GM19452 (cell line): Measurements from ENCODE around the gene GPR173.

Source experiments
- ATAC-seq: cut with Tn5 transposase; IDR thresholded peaks from one replicate; pipeline ENCODE4 v1.9.1; 2021; ENCODE audit not compliant: unreplicated experiment

GPR173 gene

DNA sequence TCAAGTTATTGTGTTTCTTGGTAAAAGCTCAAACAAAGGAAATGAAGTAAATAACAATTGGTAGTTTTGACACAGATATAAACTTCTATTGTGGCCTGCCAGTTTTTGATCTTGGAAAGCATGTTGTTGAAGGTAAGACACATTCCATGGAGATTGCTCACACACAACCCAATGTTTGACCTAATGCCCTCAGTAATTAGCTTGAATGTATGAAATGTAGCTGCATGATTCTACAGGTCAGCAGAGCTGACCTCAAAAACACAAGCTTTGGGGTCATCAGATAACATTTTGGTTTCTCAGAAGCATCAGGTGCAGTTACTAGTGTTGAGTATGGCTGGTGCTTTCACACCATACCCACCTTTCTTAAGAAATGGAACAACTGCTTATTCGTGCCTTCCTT lies 16.5 kb downstream of the GPR173 start:
- no peak for ATAC-seq

DNA sequence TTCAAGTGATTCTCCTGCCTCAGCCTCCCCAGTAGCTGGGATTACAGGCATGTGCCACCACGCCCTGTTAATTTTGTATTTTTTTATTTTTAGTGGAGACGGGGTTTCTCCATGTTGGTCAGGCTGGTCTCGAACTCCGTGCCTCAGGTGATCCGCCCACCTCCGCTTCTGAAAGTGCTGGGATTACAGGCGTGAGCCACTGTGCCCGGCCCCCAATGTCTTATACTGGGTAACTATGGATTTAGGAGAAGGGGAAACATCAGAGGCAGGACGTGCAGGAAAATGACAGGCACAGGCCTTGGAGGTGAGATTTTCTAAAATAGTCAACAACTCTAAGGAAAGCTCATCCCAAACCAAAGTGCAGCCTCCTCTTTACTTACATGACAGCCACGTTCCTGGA lies 22.5 kb downstream of the GPR173 start:
- ATAC-seq: no peak

DNA sequence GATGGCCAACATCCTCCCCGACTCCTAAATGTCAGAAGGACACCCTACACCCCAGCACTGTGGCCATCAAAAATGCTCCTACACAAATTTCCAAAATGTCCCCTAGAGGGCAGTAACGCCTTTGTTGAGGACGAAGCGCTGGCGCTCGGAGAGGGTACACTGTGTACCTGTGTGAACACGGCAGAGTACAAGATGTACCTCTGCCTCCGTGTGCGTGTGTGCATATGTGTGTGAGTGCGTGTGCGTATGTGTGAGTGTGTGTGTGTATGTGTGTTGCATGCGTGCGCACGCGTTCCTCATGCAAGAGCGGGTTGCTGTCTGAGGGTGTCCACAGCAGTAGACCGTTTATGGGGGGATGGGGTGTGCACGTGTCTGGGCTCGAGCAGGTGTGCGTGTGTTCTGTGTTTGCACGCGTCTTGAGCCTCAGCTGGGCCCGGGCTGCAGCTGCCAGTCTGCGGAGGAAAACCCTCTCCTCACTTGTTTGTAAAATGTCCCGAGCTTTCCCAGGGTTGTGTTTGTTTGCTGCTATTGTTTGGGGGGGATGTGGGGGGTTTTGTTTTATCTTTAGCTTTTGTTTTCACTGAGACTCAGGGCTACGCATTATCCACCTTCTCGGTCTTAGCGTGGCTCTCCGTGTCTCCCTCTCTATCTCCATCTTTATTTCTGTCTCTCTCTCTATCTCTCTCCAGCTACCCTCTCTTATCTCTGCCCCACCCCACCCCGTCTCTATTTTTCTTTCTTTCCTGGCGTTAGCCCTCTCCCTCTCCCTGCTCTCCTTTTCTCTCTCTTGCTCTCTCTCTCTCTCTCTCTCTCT lies 23.2 kb downstream of the GPR173 start:
- no peak for ATAC-seq

DNA sequence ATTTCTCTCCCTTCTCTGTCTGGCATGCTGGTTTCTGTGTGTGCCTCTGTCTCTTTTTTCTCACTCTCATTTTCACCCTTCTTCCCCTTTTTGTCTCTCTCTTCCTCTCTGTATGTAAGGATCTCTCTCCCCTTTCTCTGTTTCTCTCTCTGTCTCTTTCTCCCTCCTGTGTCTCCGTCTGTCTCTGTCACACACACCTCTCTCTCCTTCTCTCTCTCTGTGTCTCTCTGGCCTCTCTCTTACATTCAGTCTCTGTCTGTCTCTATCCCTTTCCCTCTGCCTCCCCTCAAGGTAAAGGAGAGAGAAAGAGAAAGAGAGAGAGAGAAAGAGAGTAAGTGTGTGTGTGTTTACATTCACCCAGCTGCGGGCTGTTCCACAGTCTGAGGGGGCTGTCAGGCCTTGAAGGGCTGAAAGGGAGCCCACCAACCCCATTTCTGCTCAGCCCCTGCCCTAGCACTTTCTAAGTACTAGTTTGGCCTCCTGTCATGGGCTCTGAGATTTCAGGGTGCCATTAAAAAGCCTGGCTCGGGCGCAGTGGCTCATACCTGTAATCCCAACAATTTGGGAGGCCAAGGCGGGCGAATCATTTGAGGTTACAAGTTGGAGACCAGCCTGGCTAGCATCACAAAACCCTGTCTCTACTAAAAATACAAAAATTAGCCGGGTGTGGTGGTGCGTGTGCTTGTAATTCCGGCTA lies 24.0 kb downstream of the GPR173 start:
- ATAC-seq: no peak

DNA sequence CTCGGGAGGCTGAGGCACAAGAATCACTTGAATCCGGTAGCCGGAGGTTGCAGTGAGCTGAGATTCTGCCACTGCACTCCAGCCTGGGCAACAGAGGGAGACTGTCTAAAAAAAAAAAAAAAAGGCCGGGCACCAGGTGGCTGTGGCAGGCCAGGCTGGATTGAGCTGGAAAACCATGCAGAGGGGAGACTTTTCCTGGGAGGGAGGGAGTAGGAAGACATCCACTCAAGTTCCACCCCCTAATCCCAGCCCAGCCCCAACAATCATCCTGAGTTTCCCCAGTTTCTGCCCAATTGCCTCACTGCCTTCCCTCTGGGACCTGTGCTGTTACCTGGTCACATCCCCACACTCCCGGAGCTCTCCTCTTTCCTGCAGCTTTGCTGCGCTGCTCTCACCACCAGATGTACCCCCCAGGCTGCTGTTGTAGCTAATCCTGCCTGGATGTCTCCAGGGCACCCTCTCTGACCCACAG lies 24.6 kb downstream of the GPR173 start:
- no peak for ATAC-seq

DNA sequence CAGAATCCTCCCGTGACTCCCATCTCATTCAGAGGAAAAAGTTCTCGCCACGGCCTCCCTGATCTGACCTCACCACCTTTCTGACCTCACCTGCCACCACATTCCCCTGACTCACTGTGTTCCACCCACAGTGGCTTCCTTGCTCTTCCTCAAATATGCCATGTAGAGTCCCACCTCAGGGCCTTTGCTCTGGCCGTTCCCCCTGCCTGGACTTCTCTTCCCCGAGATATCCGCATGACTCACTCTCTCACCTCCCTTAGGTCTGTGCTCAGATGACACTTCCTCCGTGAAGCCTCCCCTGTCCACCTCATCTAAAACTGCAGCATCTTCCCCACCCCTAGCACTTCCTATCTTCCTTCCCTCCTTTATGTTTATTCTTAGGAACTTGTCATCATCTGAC lies 26.4 kb downstream of the GPR173 start:
- no peak for ATAC-seq

DNA sequence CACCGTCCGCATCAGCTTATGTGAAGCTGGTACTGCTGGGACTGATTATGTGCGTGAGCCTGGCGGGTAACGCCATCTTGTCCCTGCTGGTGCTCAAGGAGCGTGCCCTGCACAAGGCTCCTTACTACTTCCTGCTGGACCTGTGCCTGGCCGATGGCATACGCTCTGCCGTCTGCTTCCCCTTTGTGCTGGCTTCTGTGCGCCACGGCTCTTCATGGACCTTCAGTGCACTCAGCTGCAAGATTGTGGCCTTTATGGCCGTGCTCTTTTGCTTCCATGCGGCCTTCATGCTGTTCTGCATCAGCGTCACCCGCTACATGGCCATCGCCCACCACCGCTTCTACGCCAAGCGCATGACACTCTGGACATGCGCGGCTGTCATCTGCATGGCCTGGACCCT lies 28.1 kb downstream of the GPR173 start:
- no peak for ATAC-seq

DNA sequence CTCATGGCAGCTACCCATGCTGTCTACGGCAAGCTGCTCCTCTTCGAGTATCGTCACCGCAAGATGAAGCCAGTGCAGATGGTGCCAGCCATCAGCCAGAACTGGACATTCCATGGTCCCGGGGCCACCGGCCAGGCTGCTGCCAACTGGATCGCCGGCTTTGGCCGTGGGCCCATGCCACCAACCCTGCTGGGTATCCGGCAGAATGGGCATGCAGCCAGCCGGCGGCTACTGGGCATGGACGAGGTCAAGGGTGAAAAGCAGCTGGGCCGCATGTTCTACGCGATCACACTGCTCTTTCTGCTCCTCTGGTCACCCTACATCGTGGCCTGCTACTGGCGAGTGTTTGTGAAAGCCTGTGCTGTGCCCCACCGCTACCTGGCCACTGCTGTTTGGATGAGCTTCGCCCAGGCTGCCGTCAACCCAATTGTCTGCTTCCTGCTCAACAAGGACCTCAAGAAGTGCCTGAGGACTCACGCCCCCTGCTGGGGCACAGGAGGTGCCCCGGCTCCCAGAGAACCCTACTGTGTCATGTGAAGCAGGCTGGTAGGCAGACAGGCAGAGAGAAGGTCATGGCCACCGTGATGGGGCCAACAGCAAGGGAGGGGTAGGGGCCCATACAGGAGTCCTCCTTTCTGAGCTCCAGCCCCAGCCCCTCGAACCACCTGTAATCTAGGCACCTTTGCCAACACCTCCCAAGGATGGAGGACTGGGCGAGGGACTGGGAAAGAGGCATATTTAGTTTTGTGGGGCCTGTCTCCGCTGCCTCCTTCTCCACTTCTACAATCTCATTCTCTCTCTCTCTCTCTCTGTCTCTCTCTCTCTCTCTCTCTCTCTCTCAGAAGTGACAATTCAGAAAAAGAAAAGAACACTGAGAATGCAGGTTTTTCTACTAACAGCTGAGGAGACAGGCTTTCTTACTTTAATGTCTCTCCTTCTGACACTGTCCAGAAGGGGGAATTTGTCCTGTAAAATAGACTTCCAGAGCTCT lies 28.9 kb downstream of the GPR173 start:
- no peak for ATAC-seq

DNA sequence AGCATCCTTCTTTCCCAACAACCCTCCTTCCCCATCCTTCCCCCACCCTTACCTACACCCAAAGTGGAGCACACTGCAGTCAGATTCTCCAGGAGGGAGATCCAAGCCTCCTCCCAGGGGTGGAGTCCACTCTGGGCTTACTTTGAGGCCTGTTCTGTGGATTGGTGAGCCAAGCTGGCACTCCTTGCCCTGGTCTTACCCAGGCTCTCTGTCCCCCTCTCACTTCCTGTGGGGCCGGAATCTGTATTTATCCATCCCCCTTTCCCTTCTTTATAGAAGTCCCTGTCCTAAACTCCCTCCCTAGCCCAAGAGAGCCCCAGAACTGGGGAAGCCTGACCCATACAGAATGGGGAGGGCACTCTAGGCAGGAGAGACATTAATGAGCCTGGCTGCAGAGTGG lies 30.4 kb downstream of the GPR173 start:
- no peak for ATAC-seq

DNA sequence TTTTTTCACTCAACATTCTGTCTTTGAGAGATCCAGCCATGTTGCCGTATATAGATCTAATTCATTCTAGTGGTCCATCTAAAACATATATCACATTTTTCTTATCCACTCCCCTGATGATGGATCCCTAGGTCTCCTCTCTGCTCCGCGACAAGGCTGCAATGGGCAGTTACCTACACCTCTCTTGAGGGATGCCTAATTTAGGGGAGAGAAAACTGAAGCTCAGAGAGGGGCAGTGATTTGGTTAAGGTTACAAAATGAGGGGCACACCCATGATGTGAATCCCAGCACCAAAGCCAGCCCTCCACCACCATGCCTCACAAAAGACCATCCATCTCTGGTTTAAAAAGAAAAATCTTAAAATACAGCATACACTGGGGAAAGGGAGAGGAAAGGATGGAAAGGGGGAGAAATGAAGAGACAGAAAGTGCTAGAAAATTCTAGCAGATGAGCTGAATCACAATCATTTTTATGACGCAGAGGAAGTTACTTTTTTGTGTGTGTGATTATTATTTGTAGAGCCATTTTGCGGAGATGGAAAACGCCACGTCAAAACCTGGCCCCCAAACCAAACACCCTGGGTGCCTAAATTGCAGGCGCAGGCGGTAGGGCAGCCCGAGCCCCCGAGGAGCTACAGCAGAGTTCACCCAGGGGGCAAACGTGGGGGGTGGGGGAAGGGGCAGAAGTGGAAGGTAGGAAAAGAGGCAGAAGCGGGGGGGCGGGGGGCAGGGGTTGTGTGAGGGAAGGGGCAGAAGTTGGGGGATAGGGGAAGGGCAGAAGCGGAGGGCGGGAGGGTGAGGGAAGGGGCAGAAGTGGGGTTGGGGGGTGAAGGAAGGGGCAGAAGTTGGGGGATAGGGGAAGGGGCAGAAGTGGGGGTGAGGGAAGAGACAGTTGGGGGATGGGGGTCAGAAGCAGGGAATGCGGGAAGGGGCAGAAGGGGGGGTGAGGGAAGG lies 32.3 kb downstream of the GPR173 start:
- ATAC-seq: no peak

DNA sequence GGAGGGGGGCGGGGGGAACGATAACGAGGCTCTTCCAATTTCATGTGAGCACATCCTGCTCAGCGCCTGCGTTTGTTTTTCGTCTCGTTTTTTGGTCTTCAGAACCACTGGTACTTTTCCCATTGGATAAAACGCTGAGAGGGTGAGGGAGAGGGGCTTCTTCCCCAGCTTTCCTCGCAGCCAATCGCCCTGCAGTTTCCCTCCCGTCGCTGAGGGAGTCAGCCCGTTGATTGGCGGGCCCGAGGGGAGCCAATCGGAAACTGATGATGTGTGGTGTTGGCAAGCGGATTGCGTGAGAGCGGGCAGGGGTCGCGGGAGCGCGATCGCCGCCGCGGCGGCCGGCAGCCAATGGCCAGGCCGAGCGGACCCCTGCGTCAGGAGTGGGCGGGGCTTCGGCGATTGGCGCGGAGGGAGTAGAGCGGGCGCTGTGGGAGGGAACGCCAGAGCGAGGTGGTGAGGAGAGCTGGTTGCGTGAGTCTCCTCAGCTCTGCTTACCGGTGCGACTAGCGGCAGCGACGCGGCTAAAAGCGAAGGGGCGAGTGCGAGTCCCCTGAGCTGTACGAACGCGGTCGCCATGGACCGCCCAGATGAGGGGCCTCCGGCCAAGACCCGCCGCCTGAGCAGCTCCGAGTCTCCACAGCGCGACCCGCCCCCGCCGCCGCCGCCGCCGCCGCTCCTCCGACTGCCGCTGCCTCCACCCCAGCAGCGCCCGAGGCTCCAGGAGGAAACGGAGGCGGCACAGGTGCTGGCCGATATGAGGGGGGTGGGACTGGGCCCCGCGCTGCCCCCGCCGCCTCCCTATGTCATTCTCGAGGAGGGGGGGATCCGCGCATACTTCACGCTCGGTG lies 33.6 kb downstream of the GPR173 start, which contains the start of gene TSPYL2:
TSPYL2 (plus strand) TSS at position 443 of the 848 bp plus-strand sequence; CDS start at position 575, 132 bp downstream.
- peak; percentile 96 for ATAC-seq

DNA sequence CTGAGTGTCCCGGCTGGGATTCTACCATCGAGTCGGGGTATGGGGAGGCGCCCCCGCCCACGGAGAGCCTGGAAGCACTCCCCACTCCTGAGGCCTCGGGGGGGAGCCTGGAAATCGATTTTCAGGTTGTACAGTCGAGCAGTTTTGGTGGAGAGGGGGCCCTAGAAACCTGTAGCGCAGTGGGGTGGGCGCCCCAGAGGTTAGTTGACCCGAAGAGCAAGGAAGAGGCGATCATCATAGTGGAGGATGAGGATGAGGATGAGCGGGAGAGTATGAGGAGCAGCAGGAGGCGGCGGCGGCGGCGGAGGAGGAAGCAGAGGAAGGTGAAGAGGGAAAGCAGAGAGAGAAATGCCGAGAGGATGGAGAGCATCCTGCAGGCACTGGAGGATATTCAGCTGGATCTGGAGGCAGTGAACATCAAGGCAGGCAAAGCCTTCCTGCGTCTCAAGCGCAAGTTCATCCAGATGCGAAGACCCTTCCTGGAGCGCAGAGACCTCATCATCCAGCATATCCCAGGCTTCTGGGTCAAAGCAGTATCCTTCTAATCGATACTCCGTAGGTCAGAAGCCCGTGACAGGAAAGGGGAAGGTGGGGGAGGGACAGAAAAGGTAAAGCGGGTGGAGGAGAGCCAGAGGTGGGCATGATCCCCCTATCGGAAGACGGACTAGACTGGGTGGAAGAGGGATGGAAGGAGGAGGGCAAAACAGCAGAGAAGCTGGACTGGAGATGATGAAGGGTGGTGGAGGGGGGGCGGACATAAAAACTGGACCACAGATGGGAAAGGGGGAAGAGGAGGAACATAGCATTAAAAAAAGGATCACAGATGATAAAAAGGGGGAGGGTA lies 34.4 kb downstream of the GPR173 start:
- ATAC-seq: no peak

DNA sequence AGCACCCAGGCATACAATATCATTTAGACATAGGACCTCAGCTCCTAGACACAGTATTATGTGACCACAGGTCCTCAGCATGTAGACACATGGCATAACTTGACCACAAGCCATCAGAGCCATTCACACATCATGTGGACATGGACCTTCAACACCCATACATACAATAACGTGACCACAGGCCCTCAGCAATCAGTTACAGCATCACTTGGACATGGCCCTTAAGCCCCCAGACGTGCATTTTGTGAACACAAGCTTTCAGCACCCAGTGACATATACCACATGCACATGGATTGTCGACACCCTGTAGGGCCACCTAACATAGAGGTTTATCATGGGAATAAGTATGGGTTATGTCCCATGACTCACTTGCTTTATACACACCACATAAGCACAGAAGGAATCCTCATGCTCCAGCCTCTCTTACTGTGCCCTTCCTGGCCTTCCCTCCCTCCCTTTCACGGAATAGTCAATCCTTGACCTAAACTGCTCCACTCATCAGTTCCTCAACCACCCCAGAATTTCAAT lies 35.5 kb downstream of the GPR173 start:
- no peak for ATAC-seq

DNA sequence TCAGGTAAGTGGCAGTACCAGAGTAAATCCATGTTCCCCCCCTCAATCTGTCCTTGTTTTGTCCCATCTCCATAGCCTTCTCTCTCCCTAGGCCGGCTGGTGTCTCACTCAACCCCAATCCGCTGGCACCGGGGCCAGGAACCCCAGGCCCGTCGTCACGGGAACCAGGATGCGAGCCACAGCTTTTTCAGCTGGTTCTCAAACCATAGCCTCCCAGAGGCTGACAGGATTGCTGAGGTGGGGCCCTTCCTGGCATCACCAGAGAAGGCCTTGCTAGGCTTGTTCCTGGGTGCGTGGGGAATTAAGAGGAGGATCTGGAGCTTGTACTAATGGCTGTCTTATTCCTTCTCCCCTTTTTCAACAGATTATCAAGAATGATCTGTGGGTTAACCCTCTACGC lies 36.3 kb downstream of the GPR173 start:
- no peak for ATAC-seq

DNA sequence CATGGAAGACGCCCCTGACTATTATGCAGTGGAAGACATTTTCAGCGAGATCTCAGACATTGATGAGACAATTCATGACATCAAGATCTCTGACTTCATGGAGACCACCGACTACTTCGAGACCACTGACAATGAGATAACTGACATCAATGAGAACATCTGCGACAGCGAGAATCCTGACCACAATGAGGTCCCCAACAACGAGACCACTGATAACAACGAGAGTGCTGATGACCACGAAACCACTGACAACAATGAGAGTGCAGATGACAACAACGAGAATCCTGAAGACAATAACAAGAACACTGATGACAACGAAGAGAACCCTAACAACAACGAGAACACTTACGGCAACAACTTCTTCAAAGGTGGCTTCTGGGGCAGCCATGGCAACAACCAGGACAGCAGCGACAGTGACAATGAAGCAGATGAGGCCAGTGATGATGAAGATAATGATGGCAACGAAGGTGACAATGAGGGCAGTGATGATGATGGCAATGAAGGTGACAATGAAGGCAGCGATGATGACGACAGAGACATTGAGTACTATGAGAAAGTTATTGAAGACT lies 37.2 kb downstream of the GPR173 start:
- no peak for ATAC-seq

DNA sequence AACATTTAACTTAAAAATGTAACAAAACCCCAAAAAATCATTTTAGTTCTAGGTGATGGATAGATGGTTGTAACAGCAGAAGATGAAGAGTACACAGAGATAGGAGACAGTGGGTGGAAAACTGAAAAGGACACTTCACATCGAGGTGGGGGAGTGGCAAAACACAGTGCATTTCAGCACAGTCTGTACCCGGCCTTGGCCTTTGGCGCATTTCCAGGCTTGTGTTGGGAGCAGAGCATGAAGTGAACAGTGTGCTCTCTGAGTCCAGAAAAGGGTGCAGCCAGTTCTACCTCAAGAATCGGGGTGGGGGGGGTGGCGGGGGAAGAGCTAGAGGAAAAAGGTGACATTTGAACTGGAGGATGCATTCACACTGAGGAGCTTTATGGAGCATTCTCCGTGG lies 37.9 kb downstream of the GPR173 start:
- no peak for ATAC-seq

DNA sequence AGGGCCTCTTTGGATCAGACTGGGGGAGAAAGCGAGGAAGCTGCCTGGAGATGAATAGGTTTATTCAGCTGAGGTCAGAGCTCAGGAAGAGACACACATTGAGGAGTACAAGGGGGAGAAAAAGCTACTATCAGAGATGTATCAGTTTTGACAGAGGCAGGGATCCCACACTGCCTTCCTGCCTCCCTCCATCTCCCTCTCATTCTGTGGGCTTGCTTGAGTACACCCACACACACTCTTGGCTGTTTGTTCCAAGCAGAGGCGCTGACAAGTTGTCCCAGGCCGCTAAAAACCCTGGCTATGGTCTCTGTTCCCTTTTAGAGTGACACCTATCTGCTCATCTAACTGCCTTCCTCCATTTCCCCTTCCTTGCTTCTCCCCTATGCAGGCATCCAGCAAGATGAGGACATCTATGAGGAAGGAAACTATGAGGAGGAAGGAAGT lies 38.8 kb downstream of the GPR173 start:
- ATAC-seq: no peak
